ENCODE data around the gene CNN1.

- TF ChIP-seq, protein P1, sequence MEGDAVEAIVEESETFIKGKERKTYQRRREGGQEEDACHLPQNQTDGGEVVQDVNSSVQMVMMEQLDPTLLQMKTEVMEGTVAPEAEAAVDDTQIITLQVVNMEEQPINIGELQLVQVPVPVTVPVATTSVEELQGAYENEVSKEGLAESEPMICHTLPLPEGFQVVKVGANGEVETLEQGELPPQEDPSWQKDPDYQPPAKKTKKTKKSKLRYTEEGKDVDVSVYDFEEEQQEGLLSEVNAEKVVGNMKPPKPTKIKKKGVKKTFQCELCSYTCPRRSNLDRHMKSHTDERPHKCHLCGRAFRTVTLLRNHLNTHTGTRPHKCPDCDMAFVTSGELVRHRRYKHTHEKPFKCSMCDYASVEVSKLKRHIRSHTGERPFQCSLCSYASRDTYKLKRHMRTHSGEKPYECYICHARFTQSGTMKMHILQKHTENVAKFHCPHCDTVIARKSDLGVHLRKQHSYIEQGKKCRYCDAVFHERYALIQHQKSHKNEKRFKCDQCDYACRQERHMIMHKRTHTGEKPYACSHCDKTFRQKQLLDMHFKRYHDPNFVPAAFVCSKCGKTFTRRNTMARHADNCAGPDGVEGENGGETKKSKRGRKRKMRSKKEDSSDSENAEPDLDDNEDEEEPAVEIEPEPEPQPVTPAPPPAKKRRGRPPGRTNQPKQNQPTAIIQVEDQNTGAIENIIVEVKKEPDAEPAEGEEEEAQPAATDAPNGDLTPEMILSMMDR (IDR thresholded peaks at IDR 0.05), result no peak
- no peak for TF ChIP-seq POLR2A (IDR thresholded peaks at IDR 0.05)
Observed at GRCh38 chr19:11499890-11500420, 38.7 kb upstream of the CNN1 start.

Measured in Peyer's patch (tissue), 4 donors.